LNCAP (cell line): ENCODE data around the gene SOS2.

Experiments used
- CTCF ChIP-seq: fragments of 450-650 bp; IDR thresholded peaks from 2 replicates; pipeline ENCODE4 v1.5.1; 2017; ENCODE audit warnings: mild to moderate bottlenecking

SOS2 gene

GRCh38 chr14:50231475-50232275, at the start of gene SOS2:
Gene SOS2 (minus strand): TSS chr14:50231578. CDS start chr14:50231283, 295 bp downstream.
- TF ChIP-seq CTCF = no peak

- TF ChIP-seq CTCF = no peak
Measured at GRCh38 chr14:50272498-50272897, 41.1 kb upstream of the SOS2 start.

GRCh38 chr14:50270932-50271331, 39.6 kb upstream of the SOS2 start:
- TF ChIP-seq CTCF = no peak

- no peak for TF ChIP-seq CTCF
Measured at GRCh38 chr14:50265029-50265428, 33.7 kb upstream of the SOS2 start.

GRCh38 chr14:50263321-50263720, 31.9 kb upstream of the SOS2 start:
- TF ChIP-seq CTCF = no peak

GRCh38 chr14:50262865-50263264, 31.5 kb upstream of the SOS2 start:
- no peak for TF ChIP-seq CTCF

- peak; percentile 48 for TF ChIP-seq CTCF
Measured at GRCh38 chr14:50260511-50260910, 29.1 kb upstream of the SOS2 start.
